SK-N-SH treated with all-trans-retinoic acid at 6 μM for 48 hours (cell line): ENCODE results near the gene UBXN11.

Experiments
- ARNTL ChIP-seq: fragments of 450-650 bp; formaldehyde crosslinking; IDR thresholded peaks from 2 replicates; pipeline ENCODE4 v1.5.0; 2020; ENCODE audit warnings: low read depth, mild to moderate bottlenecking, moderate library complexity, borderline replicate concordance
- CSDC2 ChIP-seq: fragments of 250-450 bp; sonication (Bioruptor Pico); IDR thresholded peaks from 2 replicates; pipeline ENCODE4 v1.5.0; 2020; ENCODE audit warnings: mild to moderate bottlenecking, moderate library complexity
- POU6F1 ChIP-seq: fragments of 250-450 bp; sonication (Bioruptor Pico); IDR thresholded peaks from 2 replicates; pipeline ENCODE4 v1.8.0; 2021; ENCODE audit warnings: low read depth, mild to moderate bottlenecking, moderate library complexity, borderline replicate concordance
- SNAI2 ChIP-seq: fragments of 250-450 bp; sonication (Bioruptor Pico); IDR thresholded peaks from 2 replicates; pipeline ENCODE4 v1.5.0; 2020; ENCODE audit warnings: mild to moderate bottlenecking, moderate library complexity
- ZFP3 ChIP-seq: fragments of 250-450 bp; sonication (Bioruptor Pico); IDR thresholded peaks from 2 replicates; pipeline ENCODE4 v1.5.0; 2020; ENCODE audit warnings: mild to moderate bottlenecking, moderate library complexity
- ZFP30 ChIP-seq: fragments of 450-650 bp; formaldehyde crosslinking; IDR thresholded peaks from 2 replicates; pipeline ENCODE4 v1.5.0; 2022; ENCODE audit warnings: mild to moderate bottlenecking, moderate library complexity
- TF ChIP-seq, protein P1 (sequence below): fragments of 250-450 bp; sonication (Bioruptor Pico); IDR thresholded peaks from 2 replicates; pipeline ENCODE4 v1.5.1; 2020; ENCODE audit warnings: low read depth, mild to moderate bottlenecking, moderate library complexity

GRCh38 chr1:26259578-26259977, 46.9 kb downstream of the UBXN11 start:
- TF ChIP-seq POU6F1 (CRISPR knock-in tag), result no peak
- TF ChIP-seq CSDC2 (CRISPR knock-in tag), result no peak
- TF ChIP-seq, protein P1, sequence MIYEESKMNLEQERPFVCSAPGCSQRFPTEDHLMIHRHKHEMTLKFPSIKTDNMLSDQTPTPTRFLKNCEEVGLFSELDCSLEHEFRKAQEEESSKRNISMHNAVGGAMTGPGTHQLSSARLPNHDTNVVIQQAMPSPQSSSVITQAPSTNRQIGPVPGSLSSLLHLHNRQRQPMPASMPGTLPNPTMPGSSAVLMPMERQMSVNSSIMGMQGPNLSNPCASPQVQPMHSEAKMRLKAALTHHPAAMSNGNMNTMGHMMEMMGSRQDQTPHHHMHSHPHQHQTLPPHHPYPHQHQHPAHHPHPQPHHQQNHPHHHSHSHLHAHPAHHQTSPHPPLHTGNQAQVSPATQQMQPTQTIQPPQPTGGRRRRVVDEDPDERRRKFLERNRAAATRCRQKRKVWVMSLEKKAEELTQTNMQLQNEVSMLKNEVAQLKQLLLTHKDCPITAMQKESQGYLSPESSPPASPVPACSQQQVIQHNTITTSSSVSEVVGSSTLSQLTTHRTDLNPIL (CRISPR knock-in tag), result no peak
- TF ChIP-seq SNAI2, result no peak
- no peak for TF ChIP-seq ARNTL (CRISPR knock-in tag)
- no peak for TF ChIP-seq ZFP30 (CRISPR knock-in tag)
- no peak for TF ChIP-seq ZFP3 (CRISPR knock-in tag)
